D721Med (cell line): ENCODE data around the gene NSD1.

Experiments
- DNase-seq: peaks from one replicate; pipeline ENCODE4 v3.0.0; 2011; ENCODE audit warnings: low spot score; ENCODE audit not compliant: insufficient read length
- FAIRE-seq: peaks from 2 replicates; lab custom pipeline; 2011; peaks lifted over from hg19 to GRCh38; lab: Jason Lieb, UNC
- CTCF ChIP-seq: IDR thresholded peaks from 2 replicates; pipeline ENCODE4 v1.5.1; 2012; ENCODE audit warnings: mild to moderate bottlenecking, control low read depth; ENCODE audit not compliant: insufficient read depth; ENCODE audit errors: missing control alignments

The NSD1 gene

DNA sequence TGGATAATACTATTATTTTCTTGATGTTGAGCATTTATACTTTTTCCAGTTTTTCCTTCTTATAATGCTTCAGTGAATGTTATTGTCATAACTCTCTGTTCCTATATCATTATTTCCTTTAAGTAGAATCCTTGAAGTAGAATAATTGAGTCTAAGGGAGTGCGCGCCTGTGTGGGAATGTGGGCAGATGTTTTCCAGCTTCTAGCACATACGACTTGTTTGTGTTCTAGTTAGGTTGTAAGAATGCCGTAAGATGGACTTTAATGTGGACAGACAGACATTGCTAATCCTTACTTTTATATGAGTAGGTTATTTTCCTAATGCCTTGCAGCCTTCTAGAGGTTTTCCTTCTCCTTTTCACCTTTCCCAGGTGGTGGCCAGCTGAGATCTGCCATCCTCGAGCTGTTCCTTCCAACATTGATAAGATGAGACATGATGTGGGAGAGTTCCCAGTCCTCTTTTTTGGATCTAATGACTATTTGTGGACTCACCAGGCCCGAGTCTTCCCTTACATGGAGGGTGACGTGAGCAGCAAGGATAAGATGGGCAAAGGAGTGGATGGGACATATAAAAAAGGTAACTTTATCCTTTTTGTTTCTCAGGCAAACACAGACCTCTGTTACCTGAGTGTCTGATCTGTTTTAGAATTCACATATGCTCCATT, 135.8 kb downstream of the NSD1 start:
- TF ChIP-seq CTCF = no peak
- no peak for DNase-seq
- no peak for FAIRE-seq

DNA sequence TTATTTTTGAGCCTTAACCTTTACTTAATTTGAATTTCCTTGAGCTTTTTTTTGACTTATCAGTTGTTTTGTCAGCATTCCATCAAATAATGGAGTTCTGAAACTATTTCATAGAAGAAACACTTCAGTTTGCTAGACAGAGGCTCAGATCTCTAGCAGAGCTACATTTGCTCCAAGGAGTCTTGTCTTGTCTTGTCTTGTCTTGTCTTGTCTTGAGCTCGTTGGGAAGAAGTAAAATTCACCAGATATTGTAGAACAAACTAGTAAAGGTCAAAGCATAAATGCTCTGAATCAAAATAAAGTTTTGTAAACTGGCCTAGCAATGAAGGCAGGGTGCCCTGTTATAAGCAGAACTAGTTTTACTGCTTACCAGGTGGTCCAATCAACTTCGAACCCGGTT, 136.4 kb downstream of the NSD1 start:
- no peak for DNase-seq
- FAIRE-seq = no peak
- TF ChIP-seq CTCF = no peak

GRCh38 chr5:177270653-177271052, 137.1 kb downstream of the NSD1 start:
- TF ChIP-seq CTCF = no peak
- FAIRE-seq (no peak), DNase-seq (no peak)

DNA sequence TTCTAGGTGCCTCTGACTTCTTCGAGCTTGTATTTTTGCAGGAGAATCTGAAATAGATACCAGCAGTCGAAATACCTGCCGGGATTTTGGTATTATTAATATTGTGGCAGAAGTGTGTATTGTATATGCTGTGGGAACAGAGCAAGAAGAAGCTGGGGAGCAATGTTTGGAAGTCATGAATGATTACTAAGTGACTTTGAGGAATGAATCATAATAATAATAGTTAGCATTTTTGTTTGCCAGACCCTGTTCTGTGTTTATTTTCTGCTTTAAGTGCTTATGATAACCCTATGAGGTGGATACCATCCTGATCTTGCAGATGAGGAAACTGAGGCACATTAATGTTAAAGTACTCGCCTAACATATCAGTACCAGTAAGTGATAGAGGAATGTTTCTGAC, 137.5 kb downstream of the NSD1 start:
- DNase-seq = no peak
- TF ChIP-seq CTCF = no peak
- no peak for FAIRE-seq

DNA sequence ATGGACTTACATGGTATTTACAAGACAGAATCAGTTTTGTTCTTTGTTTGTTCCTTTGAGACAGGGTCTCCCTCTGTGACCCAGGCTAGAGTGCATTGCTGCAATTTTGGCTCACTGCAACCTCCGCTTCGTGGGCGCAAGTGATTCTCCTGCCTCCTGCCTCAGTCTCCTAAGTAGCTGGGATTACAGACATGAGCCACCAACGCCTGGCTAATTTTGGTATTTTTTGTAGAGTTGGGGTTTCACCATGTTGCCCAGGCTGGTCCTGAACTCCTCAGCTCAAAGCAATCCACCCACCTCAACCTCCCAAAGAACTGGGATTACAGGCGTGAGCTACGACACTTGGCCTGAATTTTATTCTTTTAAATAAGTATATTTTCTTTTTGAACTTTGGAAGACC, 142.3 kb downstream of the NSD1 start:
- no peak for TF ChIP-seq CTCF
- FAIRE-seq (no peak), DNase-seq (no peak)

GRCh38 chr5:177276886-177277285, 143.3 kb downstream of the NSD1 start:
- DNase-seq = no peak
- FAIRE-seq = no peak
- TF ChIP-seq CTCF = no peak

GRCh38 chr5:177288191-177288590, 154.6 kb downstream of the NSD1 start:
- FAIRE-seq (no peak), DNase-seq (no peak)
- no peak for TF ChIP-seq CTCF
